K562 (cell line): Measurements from ENCODE around the gene LMO4. TPM values are rescaled to one million over a fixed set of nuclear protein-coding genes. Genes with fewer than 3 reads are reported as not detected.

ENCODE experiments used
- ATF4 ChIP-seq: fragments of 450-650 bp; formaldehyde crosslinking; IDR thresholded peaks from 2 replicates; pipeline ENCODE4 v1.4.0; 2022; ENCODE audit warnings: mild to moderate bottlenecking, moderate library complexity
- CAMTA2 ChIP-seq: fragments of 250-450 bp; sonication (Bioruptor Pico); conservative IDR thresholded peaks from 2 replicates; pipeline ENCODE4 v1.5.1; 2022
- CEBPB ChIP-seq: fragments of 450-650 bp; IDR thresholded peaks from 2 replicates; pipeline ENCODE4 v1.6.1; 2016; ENCODE audit warnings: missing genetic modification characterization, missing compliant biosample characterization
- ETV1 ChIP-seq: fragments of 450-650 bp; conservative IDR thresholded peaks from 2 replicates; pipeline ENCODE4 v1.6.1; 2016; ENCODE audit warnings: missing genetic modification characterization, control low read depth, low read depth, missing compliant biosample characterization
- EZH2 ChIP-seq: IDR thresholded peaks from 2 replicates; pipeline ENCODE4 v1.6.1; 2012; ENCODE audit warnings: low read depth, mild to moderate bottlenecking, inconsistent platforms, low read length, borderline replicate concordance
- HINFP ChIP-seq: fragments of 450-650 bp; conservative IDR thresholded peaks from 2 replicates; pipeline ENCODE4 v1.6.1; 2016; ENCODE audit warnings: missing genetic modification characterization, low read depth, mild to moderate bottlenecking, control low read depth, missing compliant biosample characterization
- MAFF ChIP-seq: IDR thresholded peaks from 2 replicates; pipeline ENCODE4 v1.6.1; 2012; ENCODE audit warnings: low read length, improper control_type of control experiment
- MTA3 ChIP-seq: fragments of 450-650 bp; formaldehyde crosslinking; IDR thresholded peaks from 2 replicates; pipeline ENCODE4 v1.6.1; 2017; ENCODE audit warnings: mild to moderate bottlenecking, borderline replicate concordance
- NCOA2 ChIP-seq, 2 experiments: fragments of 450-650 bp; IDR thresholded peaks; 2 replicates each; pipeline ENCODE4 v1.6.1; 2018; ENCODE audit warnings: mild to moderate bottlenecking in 2 of 2, moderate library complexity in 1 of 2; ENCODE audit not compliant: partially characterized antibody in 2 of 2
- PHB2 ChIP-seq: fragments of 450-650 bp; IDR thresholded peaks from 2 replicates; pipeline ENCODE4 v1.6.1; 2017; ENCODE audit warnings: low read depth
- PHF20 ChIP-seq: fragments of 450-650 bp; IDR thresholded peaks from 2 replicates; pipeline ENCODE4 v1.6.1; 2018; ENCODE audit not compliant: partially characterized antibody
- POLR3A ChIP-seq: IDR thresholded peaks from 2 replicates; pipeline ENCODE4 v1.6.1; 2011; ENCODE audit warnings: borderline replicate concordance, mild to moderate bottlenecking, moderate library complexity; ENCODE audit not compliant: insufficient read length, insufficient read depth; ENCODE audit errors: extremely low read depth
- RREB1 ChIP-seq: fragments of 250-450 bp; sonication (Bioruptor Pico); IDR thresholded peaks from 2 replicates; pipeline ENCODE4 v1.4.0; 2020
- SMC3 ChIP-seq: conservative IDR thresholded peaks from 2 replicates; pipeline ENCODE4 v1.6.1; 2011; ENCODE audit warnings: low read depth, low read length, improper control_type of control experiment; ENCODE audit not compliant: insufficient read depth
- STAG1 ChIP-seq: sonication (generic); formaldehyde crosslinking; IDR thresholded peaks from 2 replicates; pipeline ENCODE4 v1.5.0; 2020; ENCODE audit warnings: missing genetic modification reagents, borderline replicate concordance
- ZBTB17 ChIP-seq: fragments of 450-650 bp; formaldehyde crosslinking; IDR thresholded peaks from 2 replicates; pipeline ENCODE4 v1.4.0; 2020; ENCODE audit warnings: mild to moderate bottlenecking
- ZFPM2 ChIP-seq: fragments of 250-450 bp; sonication (Bioruptor Pico); IDR thresholded peaks from 2 replicates; pipeline ENCODE4 v1.5.1; 2022; ENCODE audit warnings: mild to moderate bottlenecking
- ZNF124 ChIP-seq: sonication (generic); formaldehyde crosslinking; IDR thresholded peaks from 2 replicates; pipeline ENCODE4 v1.8.1; 2022; ENCODE audit warnings: missing genetic modification reagents
- ZNF282 ChIP-seq: sonication (generic); formaldehyde crosslinking; IDR thresholded peaks from 2 replicates; pipeline ENCODE4 v1.8.1; 2023; ENCODE audit warnings: missing genetic modification reagents
- ZNF316 ChIP-seq: fragments of 450-650 bp; IDR thresholded peaks from 2 replicates; pipeline ENCODE4 v1.6.1; 2016
- ZNF507 ChIP-seq: conservative IDR thresholded peaks from 2 replicates; pipeline ENCODE4 v1.6.1; 2017; ENCODE audit warnings: missing genetic modification characterization, missing compliant biosample characterization
- polyA plus RNA-seq, 8 experiments: library from polyadenylated mRNA; depleted of rRNA in 4 of 8; stranded (reverse) in 5 of 8; unstranded in 3 of 8; fragments of >200 nt; fragmentation: Nextera tagmentation in 2 of 8; fragmentation: Illumina TruSeq in 1 of 8; extraction: Ambion mirVana in 2 of 8; extraction: Trizol in 1 of 8; gene quantifications; 2 replicates each; pipeline versions ENCODE4 v1.2.1 to v1.2.3, GENCODE V29; 2011 to 2014; ENCODE audit warnings: inconsistent platforms in 1 of 8, missing spikeins in 1 of 8
- total RNA-seq, 7 experiments: library from RNA; depleted of rRNA in 6 of 7; stranded (reverse); fragments of >200 nt in 6 of 7; fragmentation: Illumina TruSeq in 2 of 7; extraction: Trizol in 2 of 7; gene quantifications; 2 replicates each; pipeline versions ENCODE4 v1.2.1 to v1.2.3, GENCODE V29; 2011 to 2021; ENCODE audit warnings: low replicate concordance in 1 of 7

LMO4 gene
- total and polyA plus RNA-seq, 9 of the 15 experiments (the other 6 are each of a cell fraction or from before 2014, with no cell fraction given), result 3.1 to 35.3 (median 22.4) TPM

GRCh38 chr1:87335175-87335884 is 6.7 kb downstream of the LMO4 start (continued):
- TF ChIP-seq ETV1 (no peak), MAFF (no peak), EZH2 (no peak), PHB2 (no peak), ZBTB17 (CRISPR knock-in tag) (no peak), ZNF316 (no peak), STAG1 (no peak), ZNF124 (CRISPR knock-in tag) (no peak), NCOA2 (IDR thresholded peaks at IDR 0.05; ENCODE audit: partially characterized antibody in 2 of 2) (no peak), SMC3 (no peak), CAMTA2 (CRISPR knock-in tag) (no peak), ZNF507 (no peak), CEBPB (tag) (no peak), MTA3 (no peak), HINFP (tag) (no peak), RREB1 (CRISPR knock-in tag) (no peak), ZNF282 (CRISPR knock-in tag) (no peak), POLR3A (no peak), ATF4 (no peak), ZFPM2 (no peak), PHF20 (no peak)
